LNCaP clone FGC (cell line): ENCODE data around the gene METTL1.

Experiments
- DNase-seq: peaks from one replicate; pipeline ENCODE4 v3.0.0-alpha.2; 2011; ENCODE audit warnings: low read depth
- H3K4me3 ChIP-seq: 2 replicates; pipeline ENCODE4 v1.5.1; 2011; ENCODE audit warnings: mild to moderate bottlenecking, low read depth, low read length, control low read depth
- CTCF ChIP-seq: IDR thresholded peaks from 2 replicates; pipeline ENCODE4 v1.5.1; 2012; ENCODE audit warnings: mild to moderate bottlenecking; ENCODE audit not compliant: control insufficient read depth, insufficient read depth; ENCODE audit errors: extremely low read depth

The METTL1 gene

GRCh38 chr12:57762463-57762862 is 9.4 kb downstream of the METTL1 start:
- no peak for DNase-seq
- no peak for TF ChIP-seq CTCF
- no peak overlapping the region for H3K4me3 ChIP-seq

GRCh38 chr12:57761391-57761998 is 10.4 kb downstream of the METTL1 start:
- no peak overlapping the region for H3K4me3 ChIP-seq
- no peak for DNase-seq
- no peak for TF ChIP-seq CTCF

GRCh38 chr12:57760347-57760982 is 11.4 kb downstream of the METTL1 start:
- H3K4me3 ChIP-seq, result no peak overlapping the region
- no peak for TF ChIP-seq CTCF
- DNase-seq, result no peak

- TF ChIP-seq CTCF, result peak; percentile 74
- no peak for DNase-seq
- no peak overlapping the region for H3K4me3 ChIP-seq
These were observed 12.4 kb downstream of the METTL1 start for GRCh38 chr12:57759360-57759980.

GRCh38 chr12:57758552-57759359 is 13.1 kb downstream of the METTL1 start:
- no peak for DNase-seq
- H3K4me3 ChIP-seq, result no peak overlapping the region
- no peak for TF ChIP-seq CTCF

GRCh38 chr12:57757771-57758170 is 14.1 kb downstream of the METTL1 start:
- TF ChIP-seq CTCF, result no peak
- DNase-seq, result no peak
- no peak overlapping the region for H3K4me3 ChIP-seq
